A172 (cell line): ENCODE measurements around the gene APBA1. TPM values are rescaled to one million over a fixed set of nuclear protein-coding genes. Genes with fewer than 3 reads are reported as not detected.

ENCODE experiments used
- DNase-seq: peaks from one replicate; pipeline ENCODE4 v3.0.0-alpha.2; 2015; ENCODE audit warnings: low spot score
- total RNA-seq: library from RNA; depleted of rRNA; stranded (reverse); fragments of >200 nt; shearing (Covaris generic); gene quantifications from 2 replicates; pipeline ENCODE4 v1.2.3, GENCODE V29; 2014

Gene APBA1
- total RNA-seq, 1 experiment from 2014 or later = 0.21 TPM

- no peak for DNase-seq
Observed at GRCh38 chr9:69526699-69527098, 145.5 kb downstream of the APBA1 start.

GRCh38 chr9:69519470-69520240 lies 152.5 kb downstream of the APBA1 start:
- no peak for DNase-seq

GRCh38 chr9:69516353-69517322 lies 155.5 kb downstream of the APBA1 start:
- DNase-seq = no peak

GRCh38 chr9:69515810-69516209 lies 156.4 kb downstream of the APBA1 start:
- DNase-seq = no peak

GRCh38 chr9:69513141-69513820 lies 158.9 kb downstream of the APBA1 start:
- DNase-seq = no peak

GRCh38 chr9:69504058-69504457 lies 168.1 kb downstream of the APBA1 start:
- no peak for DNase-seq

GRCh38 chr9:69502671-69503301 lies 169.4 kb downstream of the APBA1 start:
- peak; percentile 3 for DNase-seq

- no peak for DNase-seq
Observed at GRCh38 chr9:69500896-69501295, 171.3 kb downstream of the APBA1 start.

- no peak for DNase-seq
Observed at GRCh38 chr9:69499959-69500358, 172.2 kb downstream of the APBA1 start.

- DNase-seq = no peak
Observed at GRCh38 chr9:69499407-69499806, 172.8 kb downstream of the APBA1 start.

- no peak for DNase-seq
Observed at GRCh38 chr9:69498470-69498869, 173.7 kb downstream of the APBA1 start.

GRCh38 chr9:69497816-69498215 lies 174.4 kb downstream of the APBA1 start:
- no peak for DNase-seq

- no peak for DNase-seq
Observed at GRCh38 chr9:69496846-69497450, 175.2 kb downstream of the APBA1 start.

- DNase-seq = no peak
Observed at GRCh38 chr9:69495296-69495695, 176.9 kb downstream of the APBA1 start.

- DNase-seq = no peak
Observed at GRCh38 chr9:69494763-69495162, 177.4 kb downstream of the APBA1 start.

GRCh38 chr9:69494208-69494607 lies 178.0 kb downstream of the APBA1 start:
- no peak for DNase-seq

GRCh38 chr9:69486498-69486897 lies 185.7 kb downstream of the APBA1 start:
- DNase-seq = no peak

GRCh38 chr9:69485466-69485865 lies 186.7 kb downstream of the APBA1 start:
- DNase-seq = no peak

- no peak for DNase-seq
Observed at GRCh38 chr9:69483886-69484422, 188.2 kb downstream of the APBA1 start.

GRCh38 chr9:69476797-69477196 lies 195.4 kb downstream of the APBA1 start:
- no peak for DNase-seq

GRCh38 chr9:69476016-69476415 lies 196.2 kb downstream of the APBA1 start:
- no peak for DNase-seq
